ENCODE data around the gene SLC8A2.

The SLC8A2 gene, protein sequence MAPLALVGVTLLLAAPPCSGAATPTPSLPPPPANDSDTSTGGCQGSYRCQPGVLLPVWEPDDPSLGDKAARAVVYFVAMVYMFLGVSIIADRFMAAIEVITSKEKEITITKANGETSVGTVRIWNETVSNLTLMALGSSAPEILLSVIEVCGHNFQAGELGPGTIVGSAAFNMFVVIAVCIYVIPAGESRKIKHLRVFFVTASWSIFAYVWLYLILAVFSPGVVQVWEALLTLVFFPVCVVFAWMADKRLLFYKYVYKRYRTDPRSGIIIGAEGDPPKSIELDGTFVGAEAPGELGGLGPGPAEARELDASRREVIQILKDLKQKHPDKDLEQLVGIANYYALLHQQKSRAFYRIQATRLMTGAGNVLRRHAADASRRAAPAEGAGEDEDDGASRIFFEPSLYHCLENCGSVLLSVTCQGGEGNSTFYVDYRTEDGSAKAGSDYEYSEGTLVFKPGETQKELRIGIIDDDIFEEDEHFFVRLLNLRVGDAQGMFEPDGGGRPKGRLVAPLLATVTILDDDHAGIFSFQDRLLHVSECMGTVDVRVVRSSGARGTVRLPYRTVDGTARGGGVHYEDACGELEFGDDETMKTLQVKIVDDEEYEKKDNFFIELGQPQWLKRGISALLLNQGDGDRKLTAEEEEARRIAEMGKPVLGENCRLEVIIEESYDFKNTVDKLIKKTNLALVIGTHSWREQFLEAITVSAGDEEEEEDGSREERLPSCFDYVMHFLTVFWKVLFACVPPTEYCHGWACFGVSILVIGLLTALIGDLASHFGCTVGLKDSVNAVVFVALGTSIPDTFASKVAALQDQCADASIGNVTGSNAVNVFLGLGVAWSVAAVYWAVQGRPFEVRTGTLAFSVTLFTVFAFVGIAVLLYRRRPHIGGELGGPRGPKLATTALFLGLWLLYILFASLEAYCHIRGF

DNA sequence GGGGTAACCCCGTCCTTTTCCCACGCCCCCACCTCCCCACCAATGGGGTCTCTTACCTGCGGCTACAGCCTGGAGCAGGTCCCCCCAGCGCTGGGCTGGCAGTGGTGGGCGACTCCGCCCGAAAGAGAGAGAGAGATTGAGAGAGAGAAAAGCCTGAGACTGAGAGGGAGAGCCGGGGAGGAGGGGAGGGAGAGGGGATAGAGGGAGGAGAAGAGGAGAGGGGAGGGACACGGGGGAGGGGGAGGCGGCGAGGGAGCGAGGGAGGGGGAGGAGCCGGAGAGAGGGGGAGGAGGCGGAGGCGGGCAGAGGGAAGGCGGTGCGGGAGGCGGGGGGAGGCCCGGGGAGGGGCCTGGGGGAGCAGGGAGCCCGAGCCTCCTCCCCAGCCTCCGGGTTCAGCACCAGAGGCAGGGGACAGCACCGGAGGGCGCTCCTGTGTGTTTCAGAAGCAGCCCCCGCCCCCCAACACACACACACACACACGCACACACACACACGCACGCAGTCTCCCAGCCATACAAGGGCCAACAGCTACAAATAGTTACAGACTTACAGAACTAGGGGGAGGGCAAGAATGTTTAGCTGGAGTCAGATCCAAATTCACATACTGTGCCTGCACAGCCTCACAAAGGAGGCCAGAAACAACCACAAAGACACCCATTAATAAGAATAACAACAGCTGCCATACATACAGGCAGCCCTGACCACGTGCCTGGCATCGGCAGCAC, at the start of gene SLC8A2:
Gene SLC8A2, minus strand, starts transcription at position 161 of the 725 bp plus-strand sequence. CDS start 5,490 bp downstream, outside the sequence.
- DNase-seq (ENCODE audit: low read depth), result no peak

DNA sequence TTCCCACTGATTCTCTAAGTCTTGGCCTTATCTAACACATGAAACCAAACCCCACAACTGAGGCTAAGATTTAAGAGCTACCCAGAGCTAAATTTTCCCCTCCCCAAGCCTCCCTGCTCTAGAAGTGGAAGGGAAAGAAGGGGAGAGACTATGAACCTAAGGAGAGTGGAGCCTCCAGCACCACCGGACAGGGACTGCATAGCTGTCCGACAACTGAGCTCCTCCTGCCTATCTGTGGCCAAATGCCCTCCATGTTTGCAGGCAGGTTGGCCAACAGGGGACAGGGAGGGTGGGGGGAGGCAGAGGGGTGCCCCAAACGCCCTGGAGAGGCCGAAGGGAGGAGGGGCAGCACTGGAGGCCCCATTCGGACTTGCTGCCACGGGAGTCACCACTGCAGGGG, 49.1 kb upstream of the SLC8A2 start:
- no peak for DNase-seq (ENCODE audit: low read depth)

- DNase-seq (ENCODE audit: low read depth), result no peak
Measured at GRCh38 chr19:47520343-47520806, 48.7 kb upstream of the SLC8A2 start.

DNA sequence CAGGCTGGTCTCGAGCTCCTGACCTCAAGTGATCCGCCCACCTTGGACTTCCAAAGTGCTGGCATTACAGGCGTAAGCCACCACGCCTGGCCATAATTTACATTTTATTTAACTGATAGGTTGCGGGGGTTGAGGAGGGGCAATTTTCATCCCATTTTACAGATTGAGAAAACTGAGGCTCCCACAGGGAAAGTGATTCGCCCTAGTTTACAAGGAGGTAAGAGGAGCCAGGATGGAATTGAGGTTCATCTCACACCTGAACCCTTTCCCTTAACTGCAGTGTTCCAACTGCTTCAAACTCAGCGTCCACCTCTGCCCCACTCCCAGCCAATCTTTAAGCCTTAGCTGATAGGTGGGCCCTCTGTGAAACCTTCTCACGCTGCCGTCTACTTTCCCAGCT, 47.2 kb upstream of the SLC8A2 start:
- DNase-seq (ENCODE audit: low read depth), result no peak

GRCh38 chr19:47518139-47518538, 46.4 kb upstream of the SLC8A2 start:
- DNase-seq (ENCODE audit: low read depth), result peak; percentile 29

- DNase-seq (ENCODE audit: low read depth), result peak; percentile 99
Measured at GRCh38 chr19:47514869-47515588, 43.3 kb upstream of the SLC8A2 start, which contains the start of gene NAPA. Gene NAPA, minus strand, starts transcription at chr19:47515063. Its CDS starts 123 bp downstream, at chr19:47514940.

DNA sequence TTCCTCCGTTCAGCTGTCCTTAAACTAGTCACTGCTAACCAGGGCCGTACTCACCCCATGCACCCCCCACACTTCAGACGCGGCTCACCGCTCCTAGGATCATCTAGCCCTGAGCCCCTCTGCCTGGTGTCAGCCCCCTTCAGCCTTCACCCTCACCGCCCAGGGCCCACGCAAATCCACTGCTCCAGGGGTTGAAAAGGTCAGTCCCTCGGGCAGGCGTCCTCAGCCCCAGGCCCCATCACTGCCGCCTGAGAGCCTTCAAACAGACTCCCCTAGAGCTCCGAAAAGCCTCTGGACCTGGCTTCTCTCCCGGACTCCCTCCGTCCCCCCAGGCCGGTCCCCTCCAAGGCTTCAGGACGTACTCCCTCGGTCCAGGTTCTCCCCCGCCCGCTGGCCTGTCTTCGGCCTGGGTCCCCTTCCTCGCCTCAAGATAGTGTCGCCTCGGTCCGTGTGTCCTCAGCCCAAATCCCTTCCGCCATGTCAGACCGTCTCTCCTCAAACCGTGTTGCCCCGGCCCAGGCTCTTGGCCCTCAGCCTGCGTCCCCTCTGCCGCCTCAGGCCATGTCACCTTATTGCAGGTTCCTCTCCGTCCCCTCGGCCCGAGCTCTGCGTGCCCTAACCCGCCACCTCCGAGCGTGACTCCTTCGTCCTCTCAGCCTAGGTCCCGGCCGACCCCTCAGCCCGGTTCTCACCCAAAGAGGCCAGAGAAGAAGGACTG, 42.6 kb upstream of the SLC8A2 start:
- no peak for DNase-seq (ENCODE audit: low read depth)

DNA sequence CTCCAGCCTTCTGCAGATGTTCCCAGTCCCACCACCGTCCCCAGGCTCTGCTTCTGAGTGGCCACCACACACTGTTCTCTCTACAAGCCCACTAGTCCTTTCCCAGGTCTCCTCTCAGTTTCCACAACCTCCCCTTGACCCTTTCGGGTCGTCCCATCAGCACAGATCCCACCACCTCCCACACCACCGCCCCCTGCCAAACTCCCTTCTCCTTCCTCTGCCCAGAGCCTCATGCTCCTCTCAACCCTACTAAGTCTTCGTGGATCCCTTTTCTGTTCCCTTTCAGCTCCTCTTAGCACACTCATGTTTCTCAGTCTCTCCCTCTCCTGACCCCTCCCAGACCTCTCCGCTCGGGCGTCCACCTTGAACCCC, 41.2 kb upstream of the SLC8A2 start:
- DNase-seq (ENCODE audit: low read depth), result no peak

DNA sequence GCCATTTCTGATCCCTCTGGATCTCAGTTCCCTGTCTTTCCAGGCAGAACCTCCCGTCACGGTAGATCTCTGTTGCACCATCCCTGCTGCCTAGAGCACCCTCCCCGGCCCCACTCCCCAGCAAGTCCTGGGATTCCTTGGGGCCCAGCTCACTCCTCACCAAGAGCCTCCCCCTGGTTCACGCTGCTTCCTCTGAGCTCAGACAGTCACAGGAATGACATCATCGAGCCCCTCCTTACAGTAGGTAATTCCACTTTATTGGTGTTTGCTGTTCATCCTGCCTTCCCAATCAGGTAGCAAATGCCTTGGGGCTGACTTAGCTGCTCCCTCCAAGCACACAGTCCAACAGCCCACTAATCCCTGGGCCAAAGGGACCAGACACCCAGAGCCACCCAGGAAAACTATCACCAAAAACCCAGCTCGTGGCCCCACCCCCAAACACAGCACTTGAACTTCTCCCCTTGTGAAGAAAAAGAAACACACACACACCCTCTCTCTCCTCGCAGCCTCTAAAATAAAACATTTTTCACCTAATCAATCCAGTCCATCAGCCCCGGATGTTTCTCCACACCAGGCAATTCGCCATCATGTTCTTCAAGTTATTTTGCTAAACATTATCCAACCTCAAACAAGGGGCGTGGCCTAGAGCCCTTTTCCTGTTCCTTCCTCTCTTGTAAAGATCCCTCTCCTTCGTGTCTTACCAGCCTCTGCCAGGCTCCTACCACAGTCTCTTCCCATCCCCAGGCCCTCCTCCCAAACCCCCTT, 40.7 kb upstream of the SLC8A2 start:
- DNase-seq (ENCODE audit: low read depth), result no peak

DNA sequence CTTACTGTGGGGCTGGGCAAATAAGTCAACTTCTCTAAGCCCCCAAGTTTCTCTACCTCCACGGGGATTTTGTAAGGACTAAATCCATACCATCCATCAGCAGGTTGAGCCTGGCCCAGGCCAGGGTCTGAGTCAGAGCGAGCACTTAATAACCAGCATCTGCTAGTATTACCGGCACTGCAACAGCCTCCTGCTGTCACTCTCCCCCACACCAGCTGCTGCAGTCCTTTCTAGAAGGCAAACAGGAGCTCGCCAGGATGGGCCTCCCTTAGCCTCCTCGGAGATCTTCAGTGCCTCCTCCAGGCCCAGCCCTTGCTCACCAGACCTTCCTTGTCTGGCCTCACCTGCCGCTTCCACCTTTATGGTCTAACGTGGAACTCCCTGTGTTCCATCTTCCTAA, 40.0 kb upstream of the SLC8A2 start:
- DNase-seq (ENCODE audit: low read depth), result no peak

- DNase-seq (ENCODE audit: low read depth), result no peak
Measured at GRCh38 chr19:47511128-47511517, 39.4 kb upstream of the SLC8A2 start.

- DNase-seq (ENCODE audit: low read depth), result no peak
Measured at GRCh38 chr19:47510516-47511127, 38.9 kb upstream of the SLC8A2 start.

DNA sequence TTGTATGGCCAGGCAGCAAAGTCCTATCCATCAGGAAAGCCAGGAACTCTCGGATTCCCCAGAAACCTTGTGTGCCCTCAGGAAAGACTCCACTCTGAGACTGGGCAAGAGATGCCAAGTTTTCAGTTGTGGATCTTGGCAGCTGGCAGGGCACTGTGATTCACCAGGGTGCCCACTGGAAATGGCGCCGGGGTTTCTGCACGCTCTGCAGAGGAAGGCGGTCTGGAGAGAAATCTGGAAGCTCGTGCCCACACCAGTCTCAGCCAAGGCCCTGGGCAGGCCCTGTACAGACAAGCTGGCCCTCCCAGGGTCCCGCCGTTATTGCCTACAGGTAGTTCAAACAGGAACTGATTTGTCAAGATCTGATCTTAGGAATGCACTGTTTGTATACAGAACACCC, 38.3 kb upstream of the SLC8A2 start:
- no peak for DNase-seq (ENCODE audit: low read depth)

GRCh38 chr19:47509170-47509847, 37.6 kb upstream of the SLC8A2 start:
- no peak for DNase-seq (ENCODE audit: low read depth)

DNA sequence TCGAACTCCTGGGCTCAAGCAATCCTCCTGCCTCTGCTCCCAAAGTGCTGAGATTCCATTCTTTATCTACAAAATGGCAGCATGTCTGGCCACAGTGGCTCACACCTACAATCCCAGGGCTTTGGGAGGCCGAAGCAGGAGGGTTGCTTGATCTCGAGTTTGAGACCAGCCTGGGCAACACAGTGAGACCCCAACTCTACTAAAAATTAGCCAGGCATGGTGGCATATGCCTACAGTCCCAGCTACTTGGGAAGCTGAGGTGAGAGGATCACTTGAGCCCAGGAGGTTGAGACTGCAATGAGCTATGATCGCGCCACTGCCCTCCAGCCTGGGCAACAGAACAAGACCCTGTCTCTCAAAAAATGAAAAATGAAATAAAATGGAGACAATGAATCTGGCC, 37.0 kb upstream of the SLC8A2 start:
- DNase-seq (ENCODE audit: low read depth), result no peak

GRCh38 chr19:47507924-47508553, 36.3 kb upstream of the SLC8A2 start:
- DNase-seq (ENCODE audit: low read depth), result no peak

- no peak for DNase-seq (ENCODE audit: low read depth)
Measured at GRCh38 chr19:47507012-47507411, 35.3 kb upstream of the SLC8A2 start.

GRCh38 chr19:47506459-47506858, 34.8 kb upstream of the SLC8A2 start:
- DNase-seq (ENCODE audit: low read depth), result no peak

DNA sequence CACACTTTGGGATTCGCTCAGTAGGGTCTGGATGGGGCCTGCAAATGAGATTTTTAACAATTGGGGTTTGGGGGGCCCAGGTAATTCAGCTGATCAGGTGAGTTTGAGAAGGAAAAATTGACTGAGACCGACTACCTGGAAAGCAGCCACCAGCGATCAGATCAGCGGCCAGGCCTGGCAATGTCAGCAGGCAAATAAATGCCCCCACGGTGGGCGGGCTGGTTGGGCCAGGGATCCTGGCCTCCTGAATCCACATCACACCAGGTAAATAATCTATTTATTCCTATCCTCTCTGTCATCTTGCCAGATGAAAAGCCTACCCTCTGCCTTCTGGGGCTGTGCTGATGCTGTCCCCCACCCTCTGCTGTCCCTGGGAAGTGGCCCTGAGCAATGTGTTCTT, 33.8 kb upstream of the SLC8A2 start:
- DNase-seq (ENCODE audit: low read depth), result no peak
